ENCODE results near the gene LRP1.

The LRP1 gene

GRCh38 chr12:57127726-57128518 is at the start of gene LRP1:
Gene LRP1 (plus strand): TSS chr12:57128483. CDS start chr12:57128965, 482 bp downstream.
- Mint-ChIP-seq H3K27ac (peak within 1 kb of the TSS; percentile 62), H3K27me3 (peaks cover 8% of the 10 kb centered on the region), H3K9me3 (no peaks in the 10 kb centered on the region)

DNA sequence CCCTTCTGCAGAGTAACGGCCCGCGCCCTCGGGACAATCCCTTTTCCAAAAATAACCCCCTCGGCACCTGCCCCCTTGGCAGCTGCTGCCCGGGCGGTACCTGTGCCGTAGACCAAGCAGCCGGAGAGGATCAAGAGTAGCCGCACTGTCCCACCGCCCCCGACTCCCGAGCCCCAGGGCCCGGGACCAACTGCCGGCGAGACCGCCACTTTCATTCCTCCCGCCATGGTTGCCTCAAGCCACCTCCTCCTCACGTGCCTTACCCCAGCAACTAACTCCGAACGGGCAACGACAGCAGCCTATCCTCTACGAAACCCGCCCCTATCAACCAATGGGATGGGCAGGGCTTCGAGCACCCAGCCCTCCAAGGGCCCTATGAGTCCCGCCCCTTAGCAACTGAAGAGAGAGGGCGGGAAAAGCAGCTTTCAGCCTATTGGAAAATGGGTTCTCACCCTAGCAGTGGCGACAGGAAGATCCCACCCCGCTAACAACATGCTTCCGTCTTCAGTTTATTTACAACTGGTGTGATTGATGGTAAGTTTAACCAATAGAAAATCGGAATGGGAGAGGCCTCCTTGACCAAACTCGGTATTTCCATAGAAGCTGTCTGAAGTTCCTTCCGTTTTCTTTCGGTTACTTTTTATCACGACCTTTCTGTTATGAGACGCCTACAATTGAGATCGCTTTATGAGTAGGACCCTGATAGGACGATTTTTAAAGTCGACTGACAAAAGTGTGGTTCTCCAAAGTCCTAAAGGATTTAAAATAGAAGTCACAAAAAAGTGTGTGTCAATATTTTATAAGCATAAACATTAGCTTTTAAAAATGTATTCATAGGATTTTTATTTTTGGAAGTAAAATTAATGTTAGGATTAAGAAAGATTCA is 49.5 kb upstream of the LRP1 start, which contains the start of gene NEMP1:
TSS of gene NEMP1 (minus strand) at position 273 of the 886 bp plus-strand sequence. CDS start at position 227, 46 bp downstream.
- no peaks in the 10 kb centered on the region for H3K27me3 Mint-ChIP-seq
- H3K27ac Mint-ChIP-seq = peak within 1 kb of the TSS; percentile 99
- H3K9me3 Mint-ChIP-seq = no peaks in the 10 kb centered on the region
- peak; percentile 88 for DNase-seq
- peaks cover 35% of the 10 kb centered on the region for H3K4me1 Mint-ChIP-seq (ENCODE audit: low read depth)
- H3K4me3 Mint-ChIP-seq = peak within 1 kb of the TSS; percentile 100
- H3K36me3 Mint-ChIP-seq (ENCODE audit: low read depth) = peaks cover 36% of the 10 kb centered on the region

More at GRCh38 chr12:57127726-57128518, at the start of gene LRP1:
- Mint-ChIP-seq H3K4me3 (peak within 1 kb of the TSS; percentile 79), H3K4me1 (ENCODE audit: low read depth) (peaks cover 25% of the 10 kb centered on the region), H3K36me3 (ENCODE audit: low read depth) (no peaks in the 10 kb centered on the region)
- DNase-seq = peak; percentile 86

DNA sequence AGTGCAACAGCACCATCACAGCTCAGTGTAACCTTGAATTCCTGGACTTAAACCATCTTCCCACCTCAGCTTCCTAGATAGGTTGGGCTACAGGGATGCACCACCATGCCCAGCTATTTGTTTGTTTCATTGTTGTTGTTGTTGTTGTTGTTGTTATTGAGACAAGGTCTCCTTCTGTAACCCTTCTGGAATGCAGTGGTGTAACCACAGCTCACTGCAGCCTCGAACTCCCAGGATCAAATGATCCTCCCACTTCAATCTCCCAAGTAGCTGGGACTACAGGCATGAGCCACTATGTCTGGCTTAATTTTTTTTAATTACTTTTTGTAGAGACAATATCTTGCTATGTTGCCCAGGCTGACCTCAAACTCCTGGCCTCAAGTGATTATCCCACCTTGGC is 48.5 kb upstream of the LRP1 start:
- no peak for DNase-seq
- peak overlapping the region; percentile 100 for H3K4me3 Mint-ChIP-seq
- no peaks in the 10 kb centered on the region for H3K9me3 Mint-ChIP-seq
- no peaks in the 10 kb centered on the region for H3K27me3 Mint-ChIP-seq
- H3K27ac Mint-ChIP-seq = peak overlapping the region; percentile 99
- peaks cover 35% of the 10 kb centered on the region for H3K4me1 Mint-ChIP-seq (ENCODE audit: low read depth)
- H3K36me3 Mint-ChIP-seq (ENCODE audit: low read depth) = peaks cover 26% of the 10 kb centered on the region

- H3K4me1 Mint-ChIP-seq (ENCODE audit: low read depth) = peaks cover 45% of the 10 kb centered on the region
- peak overlapping the region; percentile 72 for H3K27ac Mint-ChIP-seq
- peaks cover 29% of the 10 kb centered on the region for H3K36me3 Mint-ChIP-seq (ENCODE audit: low read depth)
- no peaks in the 10 kb centered on the region for H3K27me3 Mint-ChIP-seq
- no peak for DNase-seq
- H3K9me3 Mint-ChIP-seq = no peaks in the 10 kb centered on the region
- H3K4me3 Mint-ChIP-seq = no peak overlapping the region
Observed at GRCh38 chr12:57080855-57081254, 47.4 kb upstream of the LRP1 start.

DNA sequence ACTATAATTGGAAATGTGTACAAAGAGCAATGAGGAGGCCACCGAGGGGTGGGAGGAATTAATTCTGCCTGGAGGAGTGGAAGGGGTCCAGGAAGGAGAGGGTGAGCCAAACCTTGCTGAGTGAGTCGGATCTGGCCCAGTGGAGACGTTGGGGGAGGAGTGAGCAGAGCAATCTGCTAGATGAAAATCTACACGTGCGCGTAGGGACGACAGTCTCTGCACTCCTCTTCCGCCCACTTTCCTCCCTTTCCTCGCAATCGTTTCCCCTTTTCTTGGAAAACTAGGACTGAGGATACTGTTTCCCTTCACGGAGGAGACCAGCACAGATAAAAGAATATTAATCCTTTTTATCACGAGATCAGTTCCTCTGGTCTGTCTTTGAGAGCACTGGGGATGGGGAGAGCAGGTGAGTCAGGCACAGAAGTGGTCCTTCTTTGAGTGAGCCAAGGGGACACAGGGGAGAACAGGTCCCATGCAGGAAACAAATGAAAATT is 42.2 kb upstream of the LRP1 start:
- no peaks in the 10 kb centered on the region for H3K27me3 Mint-ChIP-seq
- H3K4me3 Mint-ChIP-seq = peak overlapping the region; percentile 83
- H3K36me3 Mint-ChIP-seq (ENCODE audit: low read depth) = peaks cover 29% of the 10 kb centered on the region
- no peaks in the 10 kb centered on the region for H3K9me3 Mint-ChIP-seq
- peak; percentile 64 for DNase-seq
- H3K27ac Mint-ChIP-seq = peak overlapping the region; percentile 97
- H3K4me1 Mint-ChIP-seq (ENCODE audit: low read depth) = peaks cover 54% of the 10 kb centered on the region

GRCh38 chr12:57086493-57087009 is 41.7 kb upstream of the LRP1 start:
- Mint-ChIP-seq H3K9me3 (no peaks in the 10 kb centered on the region), H3K4me1 (ENCODE audit: low read depth) (peaks cover 59% of the 10 kb centered on the region), H3K36me3 (ENCODE audit: low read depth) (peaks cover 34% of the 10 kb centered on the region), H3K27ac (peak overlapping the region; percentile 97), H3K27me3 (no peaks in the 10 kb centered on the region), H3K4me3 (peak overlapping the region; percentile 83)
- DNase-seq = peak; percentile 71

DNA sequence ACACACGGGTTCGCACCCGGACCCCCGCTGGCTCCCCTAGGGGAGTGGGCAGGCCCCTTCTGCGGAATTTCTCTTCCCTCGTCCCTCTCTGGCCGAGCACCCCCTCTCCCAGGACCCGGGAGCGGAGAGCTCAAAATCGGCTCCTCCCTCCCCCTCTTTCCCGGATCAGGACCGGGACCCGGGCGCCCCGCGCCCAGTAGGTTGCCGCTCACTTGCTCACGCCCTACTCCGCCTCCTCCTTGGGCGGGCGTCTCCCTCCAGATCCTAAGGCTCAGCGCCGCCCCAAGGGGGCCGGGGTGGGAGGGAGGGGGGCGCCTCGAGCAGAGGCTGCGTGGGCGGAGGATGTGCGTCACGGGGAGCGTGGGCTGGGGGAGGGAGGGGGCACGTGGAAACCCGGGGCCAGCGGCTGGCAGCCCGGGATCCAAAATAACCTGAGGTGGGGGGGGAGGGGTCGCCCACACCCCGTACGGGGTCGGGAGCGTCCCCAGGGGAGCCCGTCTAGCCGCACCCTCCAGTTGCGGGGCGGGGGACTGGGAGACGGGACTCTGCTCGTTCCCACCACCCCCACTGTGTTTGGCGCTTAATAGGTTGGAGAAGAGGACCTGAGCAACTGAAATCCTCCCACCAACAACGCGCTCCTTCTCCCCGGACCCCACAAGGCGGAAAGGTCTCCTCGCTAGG is 41.1 kb upstream of the LRP1 start:
- peak; percentile 95 for DNase-seq
- Mint-ChIP-seq H3K27ac (peak overlapping the region; percentile 97), H3K4me1 (ENCODE audit: low read depth) (peaks cover 65% of the 10 kb centered on the region), H3K27me3 (no peaks in the 10 kb centered on the region), H3K4me3 (peak overlapping the region; percentile 83), H3K36me3 (ENCODE audit: low read depth) (peaks cover 40% of the 10 kb centered on the region), H3K9me3 (no peaks in the 10 kb centered on the region)

GRCh38 chr12:57087691-57088353 is 40.5 kb upstream of the LRP1 start:
- Mint-ChIP-seq H3K36me3 (ENCODE audit: low read depth) (peaks cover 47% of the 10 kb centered on the region), H3K4me1 (ENCODE audit: low read depth) (peaks cover 71% of the 10 kb centered on the region), H3K27me3 (no peaks in the 10 kb centered on the region), H3K27ac (peak overlapping the region; percentile 97), H3K9me3 (no peaks in the 10 kb centered on the region), H3K4me3 (peak overlapping the region; percentile 83)
- peak; percentile 88 for DNase-seq

- Mint-ChIP-seq H3K9me3 (no peaks in the 10 kb centered on the region), H3K36me3 (ENCODE audit: low read depth) (peaks cover 54% of the 10 kb centered on the region), H3K27me3 (no peaks in the 10 kb centered on the region), H3K27ac (peak within 1 kb of the TSS; percentile 97), H3K4me3 (peak within 1 kb of the TSS; percentile 91), H3K4me1 (ENCODE audit: low read depth) (peaks cover 74% of the 10 kb centered on the region)
- DNase-seq = peak; percentile 87
Observed at GRCh38 chr12:57088354-57089270, 39.7 kb upstream of the LRP1 start, which contains the start of gene NAB2. Gene NAB2 (plus strand): TSS chr12:57089114. CDS start chr12:57089272, 158 bp downstream.

DNA sequence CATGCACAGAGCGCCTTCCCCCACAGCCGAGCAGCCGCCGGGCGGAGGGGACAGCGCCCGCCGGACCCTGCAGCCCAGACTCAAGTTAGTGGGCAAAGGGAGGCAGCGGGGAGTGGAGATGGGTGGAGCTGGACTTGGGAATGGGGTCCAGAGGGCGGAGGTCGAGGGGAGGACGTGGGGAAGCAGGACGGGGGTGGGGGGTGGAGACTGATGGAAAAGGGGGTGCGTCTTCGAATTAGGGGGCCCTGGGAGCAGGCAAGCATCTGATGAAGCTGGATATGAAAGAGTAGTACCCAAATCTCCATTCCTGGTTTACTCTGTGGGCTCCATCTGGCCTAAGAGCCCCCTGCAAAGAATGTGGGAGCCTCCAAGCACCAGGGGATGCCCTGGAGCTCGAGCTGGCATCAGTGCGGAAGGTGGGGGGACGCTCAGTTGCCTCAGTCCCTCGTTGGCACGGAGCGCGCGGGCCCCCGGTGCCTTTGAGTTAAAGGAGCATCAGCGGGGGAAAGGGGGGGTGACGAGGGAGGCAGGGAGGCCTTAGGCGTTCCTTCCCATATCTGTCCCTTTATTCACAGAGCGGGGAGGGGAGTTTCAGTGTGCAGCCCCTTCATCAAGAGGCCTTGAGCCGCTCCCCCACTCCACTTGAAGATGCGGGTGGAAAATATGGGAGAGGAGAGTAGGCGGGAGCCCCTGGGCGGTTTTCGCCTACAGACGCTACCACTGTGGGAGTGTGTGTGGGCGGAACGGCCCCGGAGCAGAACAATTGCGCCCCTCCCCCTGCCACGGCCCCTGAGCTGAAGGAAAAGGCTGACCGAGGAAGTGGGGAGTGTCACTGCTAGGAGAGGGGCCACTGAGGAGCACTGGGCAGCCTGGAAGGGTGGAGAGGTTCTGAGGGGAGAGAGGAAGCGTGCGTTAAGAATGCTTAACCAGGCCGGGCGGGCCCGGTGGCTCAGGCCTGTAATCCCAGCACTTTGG is 38.7 kb upstream of the LRP1 start:
- H3K27me3 Mint-ChIP-seq = no peaks in the 10 kb centered on the region
- H3K36me3 Mint-ChIP-seq (ENCODE audit: low read depth) = peaks cover 60% of the 10 kb centered on the region
- peak overlapping the region; percentile 92 for H3K27ac Mint-ChIP-seq
- peaks cover 78% of the 10 kb centered on the region for H3K4me1 Mint-ChIP-seq (ENCODE audit: low read depth)
- no peaks in the 10 kb centered on the region for H3K9me3 Mint-ChIP-seq
- H3K4me3 Mint-ChIP-seq = peak overlapping the region; percentile 91
- DNase-seq = peak; percentile 71

DNA sequence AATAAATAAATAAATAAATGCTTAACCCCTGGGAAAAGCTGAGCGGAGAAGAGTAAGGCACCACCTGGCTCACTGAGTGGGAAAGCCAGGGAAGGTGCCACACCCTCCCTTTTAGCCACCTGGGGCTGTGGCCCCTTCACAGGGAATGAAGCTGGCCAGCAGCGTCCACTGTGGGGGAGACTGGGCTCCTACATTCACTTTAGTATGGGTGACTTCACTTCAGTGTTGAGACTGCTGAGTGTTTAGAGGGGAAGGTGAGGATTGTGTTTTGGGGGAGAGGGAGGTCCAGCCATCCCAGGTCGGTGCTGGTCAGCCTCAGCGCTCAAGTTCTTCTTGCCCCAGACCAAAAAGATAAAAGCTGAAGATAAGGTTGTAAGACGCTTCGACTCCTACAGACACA is 37.8 kb upstream of the LRP1 start:
- Mint-ChIP-seq H3K27ac (peak overlapping the region; percentile 96), H3K9me3 (no peaks in the 10 kb centered on the region), H3K4me1 (ENCODE audit: low read depth) (peaks cover 78% of the 10 kb centered on the region), H3K36me3 (ENCODE audit: low read depth) (peaks cover 65% of the 10 kb centered on the region), H3K4me3 (peak overlapping the region; percentile 91), H3K27me3 (no peaks in the 10 kb centered on the region)
- no peak for DNase-seq
